HUES48 (cell line): ENCODE measurements around the gene UGT1A8.
"Not testable (repeated sequence)": the region's sequence is repeated elsewhere in the genome, so short reads cannot be mapped to it uniquely, and the experiment has no call there.

Source experiments
- H3K27ac ChIP-seq: one replicate; pipeline ENCODE4 v1.7.0; 2013; ENCODE audit warnings: low read depth, low read length, inconsistent platforms
- H3K27me3 ChIP-seq: 2 replicates; pipeline ENCODE4 v1.6.1; 2013; ENCODE audit warnings: mild to moderate bottlenecking, low read length; ENCODE audit not compliant: control insufficient read depth, insufficient read depth
- H3K36me3 ChIP-seq: 2 replicates; pipeline ENCODE4 v1.6.1; 2013; ENCODE audit warnings: low read length; ENCODE audit not compliant: control insufficient read depth, insufficient read depth
- H3K4me1 ChIP-seq: 2 replicates; pipeline ENCODE4 v1.6.1; 2013; ENCODE audit warnings: mild to moderate bottlenecking, low read length; ENCODE audit not compliant: control insufficient read depth, insufficient read depth
- H3K4me3 ChIP-seq: 2 replicates; pipeline ENCODE4 v1.5.1; 2013; ENCODE audit warnings: mild to moderate bottlenecking, low read depth, low read length
- H3K9ac ChIP-seq: 2 replicates; pipeline ENCODE4 v1.6.1; 2013; ENCODE audit warnings: mild to moderate bottlenecking, low read depth, low read length, moderate library complexity
- H3K9me3 ChIP-seq: 2 replicates; pipeline ENCODE4 v1.6.1; 2013; ENCODE audit warnings: low read length; ENCODE audit not compliant: control insufficient read depth, insufficient read depth

The UGT1A8 gene

DNA sequence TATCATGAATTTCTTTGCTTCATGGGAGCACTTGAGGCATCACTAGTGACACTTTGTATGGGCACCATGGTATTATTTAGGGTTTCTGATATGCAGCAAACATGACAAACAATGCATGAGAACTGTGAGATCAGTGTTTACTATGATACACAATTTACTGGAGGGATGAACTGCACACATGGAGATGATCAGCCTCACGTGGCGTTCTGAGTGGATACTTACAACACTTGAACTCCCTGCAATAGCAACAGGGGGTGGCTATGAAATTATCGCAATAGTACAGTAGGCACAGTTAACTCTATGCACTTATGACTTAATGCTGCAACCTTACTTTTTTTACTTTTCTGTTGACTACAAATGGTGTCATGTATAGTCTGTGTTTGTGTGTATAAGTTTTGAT is 18.5 kb upstream of the UGT1A8 start:
- Histone ChIP-seq H3K4me1 (no peaks in the 10 kb centered on the region), H3K36me3 (no peaks in the 10 kb centered on the region), H3K9ac (no peak overlapping the region), H3K9me3 (peaks cover 4% of the 10 kb centered on the region; the same call in 1 of the 2 replicates), H3K27me3 (no peaks in the 10 kb centered on the region), H3K4me3 (no peak overlapping the region), H3K27ac (no peak overlapping the region)

DNA sequence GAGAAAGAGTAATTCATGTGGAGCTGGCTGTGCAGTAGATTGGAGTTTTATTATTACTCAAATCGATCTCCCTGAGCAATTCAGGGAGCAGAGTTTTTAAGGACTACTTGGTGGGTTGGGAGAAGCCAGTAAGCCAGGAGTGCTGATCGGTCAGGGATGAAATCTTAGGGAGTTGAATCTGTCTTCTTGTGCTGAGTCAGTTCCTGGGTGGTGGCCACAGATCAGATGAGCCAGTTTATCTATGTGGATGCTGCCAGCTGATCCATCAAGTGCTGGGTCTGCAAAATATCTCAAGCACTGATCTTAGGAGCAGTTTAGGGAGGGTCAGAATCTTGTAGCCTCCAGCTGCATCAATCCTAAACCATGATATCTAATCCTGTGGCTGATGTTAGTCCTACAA is 17.0 kb upstream of the UGT1A8 start:
- H3K36me3 ChIP-seq: no peaks in the 10 kb centered on the region
- H3K27ac ChIP-seq: no peak overlapping the region
- peaks cover 4% of the 10 kb centered on the region; the same call in 1 of the 2 replicates for H3K9me3 ChIP-seq
- H3K9ac ChIP-seq: no peak overlapping the region
- no peaks in the 10 kb centered on the region for H3K4me1 ChIP-seq
- no peaks in the 10 kb centered on the region for H3K27me3 ChIP-seq
- no peak overlapping the region for H3K4me3 ChIP-seq

- Histone ChIP-seq H3K36me3 (no peaks in the 10 kb centered on the region), H3K27ac (no peak overlapping the region), H3K9ac (no peak overlapping the region), H3K27me3 (no peaks in the 10 kb centered on the region), H3K4me1 (no peaks in the 10 kb centered on the region), H3K4me3 (no peak overlapping the region), H3K9me3 (peaks cover 4% of the 10 kb centered on the region; the same call in 1 of the 2 replicates)
These were observed 15.4 kb upstream of the UGT1A8 start for GRCh38 chr2:233602076-233602475.

GRCh38 chr2:233603520-233603919 is 13.9 kb upstream of the UGT1A8 start:
- Histone ChIP-seq H3K4me1 (no peaks in the 10 kb centered on the region), H3K27me3 (no peaks in the 10 kb centered on the region), H3K9me3 (peaks cover 4% of the 10 kb centered on the region; the same call in 1 of the 2 replicates), H3K27ac (no peak overlapping the region), H3K4me3 (no peak overlapping the region), H3K36me3 (no peaks in the 10 kb centered on the region), H3K9ac (no peak overlapping the region)

- Histone ChIP-seq H3K4me3 (no peak overlapping the region), H3K9ac (no peak overlapping the region), H3K27me3 (no peaks in the 10 kb centered on the region), H3K9me3 (peaks cover 4% of the 10 kb centered on the region; the same call in 1 of the 2 replicates), H3K4me1 (no peaks in the 10 kb centered on the region), H3K36me3 (no peaks in the 10 kb centered on the region), H3K27ac (no peak overlapping the region)
These were observed 12.6 kb upstream of the UGT1A8 start for GRCh38 chr2:233604826-233605225.

- Histone ChIP-seq H3K4me1 (no peaks in the 10 kb centered on the region), H3K36me3 (no peaks in the 10 kb centered on the region), H3K27ac (no peak overlapping the region), H3K9ac (no peak overlapping the region), H3K27me3 (no peaks in the 10 kb centered on the region), H3K9me3 (peaks cover 7% of the 10 kb centered on the region), H3K4me3 (no peak overlapping the region)
These were observed 11.8 kb upstream of the UGT1A8 start for GRCh38 chr2:233605680-233606079.

DNA sequence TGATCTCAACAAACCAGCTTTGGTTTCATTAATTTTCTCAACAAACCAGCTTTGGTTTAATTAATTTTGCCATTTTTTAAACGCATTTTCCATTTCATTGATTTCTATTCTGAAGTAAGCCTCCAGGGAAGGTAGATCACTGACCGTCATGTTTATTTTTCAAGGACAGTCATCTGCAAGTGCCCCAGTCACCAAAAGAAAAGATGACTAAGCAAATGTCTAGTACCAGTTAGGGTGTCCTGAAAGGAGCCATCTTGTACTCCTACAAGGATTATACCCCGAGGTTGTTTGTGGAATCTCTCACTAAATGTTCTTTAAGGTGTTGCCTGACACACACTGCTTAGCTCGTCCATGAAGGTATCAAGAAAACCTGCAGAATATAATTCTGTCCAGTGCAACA is 6.1 kb upstream of the UGT1A8 start:
- Histone ChIP-seq H3K27me3 (no peaks in the 10 kb centered on the region), H3K9me3 (peaks cover 10% of the 10 kb centered on the region)

DNA sequence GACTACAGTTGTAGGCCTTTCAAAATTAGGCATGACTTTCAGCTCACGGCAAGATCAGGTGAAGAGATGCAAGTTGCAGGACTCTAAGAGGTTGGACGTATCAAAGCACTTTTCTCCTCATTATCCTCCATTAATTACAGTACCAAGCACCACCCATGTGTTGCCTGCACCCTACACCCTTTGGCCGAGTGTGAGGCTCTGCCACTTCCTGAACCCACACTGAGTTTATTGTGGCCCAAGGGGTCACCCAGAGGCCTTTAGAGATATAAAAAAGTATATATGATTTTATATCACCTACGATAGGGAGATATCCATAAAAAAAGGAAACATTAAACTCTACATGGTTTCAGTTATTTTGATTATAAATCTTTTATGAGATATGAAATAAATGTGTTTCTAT is 2.8 kb downstream of the UGT1A8 start:
- H3K27ac ChIP-seq: no peak overlapping the region
- H3K36me3 ChIP-seq: no peaks in the 10 kb centered on the region

More for the DNA sequence above, 6.1 kb upstream of the UGT1A8 start:
- Histone ChIP-seq H3K9ac (no peak overlapping the region), H3K36me3 (no peaks in the 10 kb centered on the region), H3K4me1 (no peaks in the 10 kb centered on the region), H3K4me3 (no peak overlapping the region), H3K27ac (no peak overlapping the region)

DNA sequence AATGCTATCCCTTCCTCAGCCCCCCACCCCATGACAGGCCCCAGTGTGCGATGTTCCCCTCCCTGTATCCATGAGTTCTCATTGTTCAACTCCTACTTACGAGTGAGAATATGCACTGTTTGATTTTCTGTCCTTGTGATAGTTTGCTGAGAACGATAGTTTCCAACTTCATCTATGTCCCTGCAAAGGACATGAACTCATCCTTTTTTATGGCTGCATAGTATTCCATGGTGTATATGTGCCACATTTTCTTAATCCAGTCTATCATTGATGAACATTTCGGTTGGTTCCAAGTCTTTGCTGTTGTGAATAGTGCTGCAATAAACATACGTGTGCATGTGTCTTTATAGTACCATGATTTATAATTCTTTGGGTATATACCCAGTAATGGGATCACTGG is 4.4 kb downstream of the UGT1A8 start:
- H3K9ac ChIP-seq, H3K27ac ChIP-seq, H3K9me3 ChIP-seq, H3K4me3 ChIP-seq, H3K36me3 ChIP-seq, H3K4me1 ChIP-seq, H3K27me3 ChIP-seq: not testable (repeated sequence)

More for the DNA sequence above, 2.8 kb downstream of the UGT1A8 start:
- Histone ChIP-seq H3K27me3 (no peaks in the 10 kb centered on the region), H3K4me1 (no peaks in the 10 kb centered on the region), H3K9me3 (no peaks in the 10 kb centered on the region; the same call in 1 of the 2 replicates), H3K4me3 (no peak overlapping the region), H3K9ac (no peak overlapping the region)

- H3K4me1 ChIP-seq: no peaks in the 10 kb centered on the region
- H3K27ac ChIP-seq: no peak overlapping the region
- no peaks in the 10 kb centered on the region for H3K27me3 ChIP-seq
- no peaks in the 10 kb centered on the region for H3K36me3 ChIP-seq
- H3K9me3 ChIP-seq: no peaks in the 10 kb centered on the region; the same call in none of the 2 replicates
- H3K9ac ChIP-seq: no peak overlapping the region
- no peak overlapping the region for H3K4me3 ChIP-seq
These were observed 10.0 kb downstream of the UGT1A8 start for GRCh38 chr2:233627331-233628025.

- H3K4me1 ChIP-seq, H3K4me3 ChIP-seq, H3K27me3 ChIP-seq, H3K9ac ChIP-seq, H3K27ac ChIP-seq, H3K9me3 ChIP-seq, H3K36me3 ChIP-seq: not testable (repeated sequence)
These were observed 18.9 kb downstream of the UGT1A8 start, which contains the start of gene UGT1A10 for GRCh38 chr2:233636306-233636705. Gene UGT1A10, plus strand, starts transcription at chr2:233636448. Its CDS starts 75 bp downstream, at chr2:233636523.
